Sigmoid colon (tissue), 4 donors: ENCODE results near the gene ZNF574.

Experiments
- CTCF ChIP-seq, 4 experiments: fragments of 450-650 bp in 3 of 4; fragments of 200-600 bp in 1 of 4; IDR thresholded peaks; one replicate each; pipeline ENCODE4 v1.5.1; 2016 to 2019; ENCODE audit warnings: antibody characterized with exemption in 4 of 4, mild to moderate bottlenecking in 3 of 4, moderate library complexity in 2 of 4
- EP300 ChIP-seq, 4 donors: sonication (generic); formaldehyde crosslinking; IDR thresholded peaks; one replicate each; pipeline ENCODE4 v1.6.1; 2017; ENCODE audit warnings: antibody characterized with exemption in 4 of 4
- POLR2A ChIP-seq, 2 donors: fragments of 450-650 bp; IDR thresholded peaks; one replicate each; pipeline ENCODE4 v1.6.1; 2016; ENCODE audit warnings: antibody characterized with exemption in 2 of 2, mild to moderate bottlenecking in 2 of 2, moderate library complexity in 2 of 2
- POLR2AphosphoS5 ChIP-seq, 4 donors: sonication (generic); formaldehyde crosslinking; IDR thresholded peaks; one replicate each; pipeline ENCODE4 v1.6.1; 2017; ENCODE audit warnings: antibody characterized with exemption in 4 of 4

- no peak for TF ChIP-seq POLR2A (IDR thresholded peaks at IDR 0.05)
- TF ChIP-seq EP300 (IDR thresholded peaks at IDR 0.05): no peak
- no peak for TF ChIP-seq CTCF (IDR thresholded peaks at IDR 0.05)
- no peak for TF ChIP-seq POLR2AphosphoS5 (IDR thresholded peaks at IDR 0.05)
Observed at GRCh38 chr19:42048992-42049391, 27.0 kb upstream of the ZNF574 start.
